ENCODE measurements around the gene OPRD1. TPM values are rescaled to one million over a fixed set of nuclear protein-coding genes. Genes with fewer than 3 reads are reported as not detected.

Gene OPRD1
- total and polyA plus RNA-seq, 2 experiments from 2014 or later: 0.07 to 0.08 TPM

GRCh38 chr1:28796352-28797211 is 15.4 kb upstream of the OPRD1 start:
- 76% methylated on average over 18 of the region's 18 CpGs for WGBS (ENCODE audit: low lambda C conversion rate, missing lambda C conversion rate)
- no peak overlapping the region for H2AFZ ChIP-seq

GRCh38 chr1:28800324-28800723 is 11.6 kb upstream of the OPRD1 start:
- TF ChIP-seq EZH2phosphoT487 (IDR thresholded peaks at IDR 0.05; ENCODE audit: low read depth, severe bottlenecking, unreplicated experiment) (no peak), CTCF (IDR thresholded peaks at IDR 0.05; ENCODE audit: poor library complexity) (no peak), EZH2 (IDR thresholded peaks at IDR 0.05; ENCODE audit: borderline replicate concordance) (no peak)
- Histone ChIP-seq H3K79me2 (no peaks in the 10 kb centered on the region), H3K27ac (no peak overlapping the region), H3K9me3 (ENCODE audit: low read depth) (no peaks in the 10 kb centered on the region), H3K9me2 (replicated peaks; ENCODE audit: insufficient read depth) (no peaks in the 10 kb centered on the region), H3K4me2 (no peak overlapping the region), H3K4me3 (no peak overlapping the region), H3K4me1 (ENCODE audit: insufficient read depth) (no peaks in the 10 kb centered on the region), H4K20me1 (ENCODE audit: insufficient read depth, poor library complexity, severe bottlenecking) (no peaks in the 10 kb centered on the region), H3K36me3 (replicated peaks; ENCODE audit: insufficient read depth, low read depth) (no peaks in the 10 kb centered on the region), H3K27me3 (no peaks in the 10 kb centered on the region), H2AFZ (no peak overlapping the region)
- 56% methylated on average over 3 of the region's 3 CpGs for WGBS (ENCODE audit: low lambda C conversion rate, missing lambda C conversion rate)
- DNase-seq (ENCODE audit: low spot score): no peak

More at GRCh38 chr1:28796352-28797211, 15.4 kb upstream of the OPRD1 start:
- Histone ChIP-seq H3K4me3 (no peak overlapping the region), H3K27me3 (no peaks in the 10 kb centered on the region), H3K9me3 (ENCODE audit: low read depth) (no peaks in the 10 kb centered on the region), H3K4me2 (no peak overlapping the region), H3K4me1 (ENCODE audit: insufficient read depth) (no peaks in the 10 kb centered on the region), H3K27ac (no peak overlapping the region), H3K9me2 (replicated peaks; ENCODE audit: insufficient read depth) (no peaks in the 10 kb centered on the region), H3K79me2 (no peaks in the 10 kb centered on the region), H4K20me1 (ENCODE audit: insufficient read depth, poor library complexity, severe bottlenecking) (no peaks in the 10 kb centered on the region), H3K36me3 (replicated peaks; ENCODE audit: insufficient read depth, low read depth) (no peaks in the 10 kb centered on the region)
- DNase-seq (ENCODE audit: low spot score): no peak
- no peak for TF ChIP-seq EZH2phosphoT487 (IDR thresholded peaks at IDR 0.05; ENCODE audit: low read depth, severe bottlenecking, unreplicated experiment)
- TF ChIP-seq EZH2 (IDR thresholded peaks at IDR 0.05; ENCODE audit: borderline replicate concordance): no peak
- no peak for TF ChIP-seq CTCF (IDR thresholded peaks at IDR 0.05; ENCODE audit: poor library complexity)

GRCh38 chr1:28801461-28801860 is 10.5 kb upstream of the OPRD1 start:
- no peak for TF ChIP-seq EZH2phosphoT487 (IDR thresholded peaks at IDR 0.05; ENCODE audit: low read depth, severe bottlenecking, unreplicated experiment)
- TF ChIP-seq CTCF (IDR thresholded peaks at IDR 0.05; ENCODE audit: poor library complexity): no peak
- no peaks in the 10 kb centered on the region for H4K20me1 ChIP-seq (ENCODE audit: insufficient read depth, poor library complexity, severe bottlenecking)
- no peak overlapping the region for H2AFZ ChIP-seq
- no peaks in the 10 kb centered on the region for H3K9me2 ChIP-seq (replicated peaks; ENCODE audit: insufficient read depth)
- H3K36me3 ChIP-seq (replicated peaks; ENCODE audit: insufficient read depth, low read depth): no peaks in the 10 kb centered on the region
- no peak for DNase-seq (ENCODE audit: low spot score)
- H3K27ac ChIP-seq: no peak overlapping the region
- no peak overlapping the region for H3K4me2 ChIP-seq
- no peaks in the 10 kb centered on the region for H3K4me1 ChIP-seq (ENCODE audit: insufficient read depth)
- H3K79me2 ChIP-seq: no peaks in the 10 kb centered on the region
- H3K9me3 ChIP-seq (ENCODE audit: low read depth): no peaks in the 10 kb centered on the region
- H3K27me3 ChIP-seq: no peaks in the 10 kb centered on the region
- no peak overlapping the region for H3K4me3 ChIP-seq
- WGBS (ENCODE audit: low lambda C conversion rate, missing lambda C conversion rate): 70% methylated on average over 6 of the region's 6 CpGs
